Type B pancreatic cell (in vitro differentiated cells): ENCODE data around the gene PLIN4. TPM values are rescaled to one million over a fixed set of nuclear protein-coding genes. Genes with fewer than 3 reads are reported as not detected.

Source experiments
- DNase-seq: peaks from one replicate; pipeline ENCODE4 v3.0.0; 2021; ENCODE audit warnings: mixed read lengths; ENCODE audit not compliant: unreplicated experiment; ENCODE audit errors: extremely low spot score
- H3K27ac Mint-ChIP-seq: 2 replicates; pipeline ENCODE4 v1.8.0; 2021; ENCODE audit warnings: mild to moderate bottlenecking, mixed read lengths
- H3K27me3 Mint-ChIP-seq: 2 replicates; pipeline ENCODE4 v1.8.0; 2021; ENCODE audit warnings: mixed read lengths
- H3K36me3 Mint-ChIP-seq: 2 replicates; pipeline ENCODE4 v1.8.0; 2021; ENCODE audit warnings: mixed read lengths
- H3K4me1 Mint-ChIP-seq: one replicate; pipeline ENCODE4 v1.8.0; 2021; ENCODE audit warnings: mixed read lengths; ENCODE audit not compliant: unreplicated experiment
- H3K4me3 Mint-ChIP-seq: 2 replicates; pipeline ENCODE4 v1.8.0; 2021; ENCODE audit warnings: mild to moderate bottlenecking, mixed read lengths
- H3K9me3 Mint-ChIP-seq: 2 replicates; pipeline ENCODE4 v1.8.0; 2021; ENCODE audit warnings: mixed read lengths
- total RNA-seq: library from RNA; stranded (reverse); gene quantifications from 2 replicates; pipeline ENCODE4 v1.2.1, GENCODE V29; 2021; ENCODE audit warnings: low replicate concordance
- TF ChIP-seq, protein P1 (sequence below): fragments of 200-600 bp; sonication (generic); conservative IDR thresholded peaks from 2 replicates; pipeline ENCODE4 v1.5.0; 2021; ENCODE audit warnings: antibody characterized with exemption, mild to moderate bottlenecking

The PLIN4 gene
- total RNA-seq, 1 donor from 2014 or later, result 0.48 TPM

DNA sequence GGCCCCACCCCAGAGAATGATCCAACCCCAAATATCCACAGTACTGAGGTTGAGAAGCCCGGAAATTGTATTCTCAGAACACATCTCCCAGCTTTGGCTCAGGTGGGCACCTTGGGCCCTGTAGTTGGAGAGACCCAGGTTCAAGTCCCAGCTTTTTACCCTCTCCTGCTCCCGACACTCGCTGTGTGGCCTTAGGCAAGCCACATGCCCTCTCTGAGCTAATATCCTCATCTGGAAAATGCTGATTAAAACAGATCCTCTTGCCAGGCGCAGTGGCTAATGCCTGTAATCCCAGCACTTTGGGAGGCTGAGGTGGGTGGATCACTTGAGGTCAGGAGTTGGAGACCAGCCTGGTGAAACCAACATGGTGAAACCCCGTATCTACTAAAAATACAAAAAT, 2.6 kb downstream of the PLIN4 start:
- H3K27ac Mint-ChIP-seq, result no peak overlapping the region
- no peaks in the 10 kb centered on the region for H3K4me1 Mint-ChIP-seq
- TF ChIP-seq, protein P1, sequence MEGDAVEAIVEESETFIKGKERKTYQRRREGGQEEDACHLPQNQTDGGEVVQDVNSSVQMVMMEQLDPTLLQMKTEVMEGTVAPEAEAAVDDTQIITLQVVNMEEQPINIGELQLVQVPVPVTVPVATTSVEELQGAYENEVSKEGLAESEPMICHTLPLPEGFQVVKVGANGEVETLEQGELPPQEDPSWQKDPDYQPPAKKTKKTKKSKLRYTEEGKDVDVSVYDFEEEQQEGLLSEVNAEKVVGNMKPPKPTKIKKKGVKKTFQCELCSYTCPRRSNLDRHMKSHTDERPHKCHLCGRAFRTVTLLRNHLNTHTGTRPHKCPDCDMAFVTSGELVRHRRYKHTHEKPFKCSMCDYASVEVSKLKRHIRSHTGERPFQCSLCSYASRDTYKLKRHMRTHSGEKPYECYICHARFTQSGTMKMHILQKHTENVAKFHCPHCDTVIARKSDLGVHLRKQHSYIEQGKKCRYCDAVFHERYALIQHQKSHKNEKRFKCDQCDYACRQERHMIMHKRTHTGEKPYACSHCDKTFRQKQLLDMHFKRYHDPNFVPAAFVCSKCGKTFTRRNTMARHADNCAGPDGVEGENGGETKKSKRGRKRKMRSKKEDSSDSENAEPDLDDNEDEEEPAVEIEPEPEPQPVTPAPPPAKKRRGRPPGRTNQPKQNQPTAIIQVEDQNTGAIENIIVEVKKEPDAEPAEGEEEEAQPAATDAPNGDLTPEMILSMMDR, result no peak
- no peak overlapping the region for H3K4me3 Mint-ChIP-seq
- H3K27me3 Mint-ChIP-seq, result no peaks in the 10 kb centered on the region
- DNase-seq, result no peak
- no peaks in the 10 kb centered on the region for H3K36me3 Mint-ChIP-seq
- H3K9me3 Mint-ChIP-seq, result no peaks in the 10 kb centered on the region

DNA sequence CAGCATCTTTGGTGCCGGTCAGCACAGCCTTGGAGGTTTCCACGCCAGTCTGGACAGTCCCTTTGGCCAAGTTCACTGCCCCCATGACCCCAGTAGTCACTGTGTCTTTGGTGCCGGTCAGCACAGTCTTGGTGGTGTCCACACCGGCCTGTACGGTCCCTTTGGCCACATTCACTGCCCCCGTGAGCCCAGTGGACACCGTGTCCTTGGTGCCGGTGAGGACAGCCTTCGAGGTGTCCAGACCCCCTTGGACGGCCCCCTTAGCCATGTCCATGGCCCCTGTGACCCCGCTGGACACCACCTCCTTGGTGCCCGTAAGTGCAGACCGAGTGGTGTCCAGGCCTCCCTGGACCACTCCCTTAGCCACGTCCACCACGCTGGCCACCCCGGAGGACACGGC, 5.0 kb downstream of the PLIN4 start:
- no peaks in the 10 kb centered on the region for H3K4me1 Mint-ChIP-seq
- H3K27me3 Mint-ChIP-seq, result no peaks in the 10 kb centered on the region
- DNase-seq, result no peak
- TF ChIP-seq, protein P1, result no peak
- H3K36me3 Mint-ChIP-seq, result no peaks in the 10 kb centered on the region
- H3K9me3 Mint-ChIP-seq, result no peaks in the 10 kb centered on the region
- H3K4me3 Mint-ChIP-seq, result no peak overlapping the region
- H3K27ac Mint-ChIP-seq, result no peak overlapping the region

DNA sequence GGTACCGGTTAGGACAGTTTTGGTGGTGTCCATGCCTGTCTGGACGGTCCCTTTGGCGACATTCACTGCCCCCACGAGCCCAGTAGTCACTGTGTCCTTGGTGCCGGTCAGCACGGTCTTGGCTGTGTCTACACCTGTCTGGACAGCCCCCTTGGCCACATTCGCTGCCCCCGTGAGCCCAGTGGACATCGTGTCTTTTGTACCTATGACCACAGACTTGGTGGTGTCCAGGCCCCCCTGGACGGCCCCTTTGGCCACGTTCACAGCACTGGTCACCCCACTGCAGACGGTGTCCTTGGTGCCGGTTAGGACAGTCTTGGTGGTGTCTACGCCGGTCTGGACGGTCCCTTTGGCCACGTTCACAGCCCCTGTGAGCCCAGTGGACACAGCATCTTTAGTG, 6.2 kb downstream of the PLIN4 start:
- Mint-ChIP-seq H3K4me1 (no peaks in the 10 kb centered on the region), H3K27ac (no peak overlapping the region), H3K27me3 (no peaks in the 10 kb centered on the region), H3K36me3 (no peaks in the 10 kb centered on the region), H3K4me3 (no peak overlapping the region), H3K9me3 (no peaks in the 10 kb centered on the region)
- TF ChIP-seq, protein P1, result no peak
- DNase-seq, result no peak

DNA sequence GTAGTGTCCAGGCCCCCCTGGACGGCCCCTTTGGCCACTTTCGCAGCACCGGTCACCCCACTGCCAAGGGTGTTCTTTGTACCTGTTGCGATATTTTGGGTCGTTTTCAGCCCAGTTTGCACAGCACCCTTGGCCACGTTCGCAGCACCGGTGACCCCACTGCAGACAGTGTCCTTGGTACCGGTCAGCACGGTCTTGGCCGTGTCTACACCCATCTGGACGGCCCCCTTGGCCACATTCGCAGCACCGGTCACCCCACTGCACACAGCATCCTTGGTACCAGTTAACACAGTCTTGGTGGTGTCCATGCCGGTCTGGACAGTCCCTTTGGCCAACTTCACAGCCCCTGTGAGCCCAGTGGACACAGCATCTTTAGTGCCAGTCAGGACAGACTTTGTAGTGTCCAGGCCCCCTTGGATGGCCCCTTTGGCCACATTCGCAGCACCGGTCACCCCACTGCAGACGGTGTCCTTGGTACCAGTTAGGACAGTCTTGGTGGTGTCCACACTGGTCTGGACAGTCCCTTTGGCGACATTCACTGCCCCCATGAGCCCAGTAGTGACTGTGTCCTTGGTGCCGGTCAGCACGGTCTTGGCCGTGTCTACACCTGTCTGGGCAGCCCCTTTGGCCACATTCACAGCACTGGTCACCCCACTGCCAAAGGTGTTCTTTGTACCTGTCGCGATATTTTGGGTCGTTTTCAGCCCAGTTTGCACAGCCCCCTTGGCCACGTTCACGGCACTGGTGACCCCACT, 6.8 kb downstream of the PLIN4 start:
- Mint-ChIP-seq H3K9me3 (no peaks in the 10 kb centered on the region), H3K27me3 (no peaks in the 10 kb centered on the region), H3K4me1 (no peaks in the 10 kb centered on the region), H3K27ac (no peak overlapping the region), H3K36me3 (peaks cover 3% of the 10 kb centered on the region), H3K4me3 (no peak overlapping the region)
- TF ChIP-seq, protein P1, result no peak
- no peak for DNase-seq

DNA sequence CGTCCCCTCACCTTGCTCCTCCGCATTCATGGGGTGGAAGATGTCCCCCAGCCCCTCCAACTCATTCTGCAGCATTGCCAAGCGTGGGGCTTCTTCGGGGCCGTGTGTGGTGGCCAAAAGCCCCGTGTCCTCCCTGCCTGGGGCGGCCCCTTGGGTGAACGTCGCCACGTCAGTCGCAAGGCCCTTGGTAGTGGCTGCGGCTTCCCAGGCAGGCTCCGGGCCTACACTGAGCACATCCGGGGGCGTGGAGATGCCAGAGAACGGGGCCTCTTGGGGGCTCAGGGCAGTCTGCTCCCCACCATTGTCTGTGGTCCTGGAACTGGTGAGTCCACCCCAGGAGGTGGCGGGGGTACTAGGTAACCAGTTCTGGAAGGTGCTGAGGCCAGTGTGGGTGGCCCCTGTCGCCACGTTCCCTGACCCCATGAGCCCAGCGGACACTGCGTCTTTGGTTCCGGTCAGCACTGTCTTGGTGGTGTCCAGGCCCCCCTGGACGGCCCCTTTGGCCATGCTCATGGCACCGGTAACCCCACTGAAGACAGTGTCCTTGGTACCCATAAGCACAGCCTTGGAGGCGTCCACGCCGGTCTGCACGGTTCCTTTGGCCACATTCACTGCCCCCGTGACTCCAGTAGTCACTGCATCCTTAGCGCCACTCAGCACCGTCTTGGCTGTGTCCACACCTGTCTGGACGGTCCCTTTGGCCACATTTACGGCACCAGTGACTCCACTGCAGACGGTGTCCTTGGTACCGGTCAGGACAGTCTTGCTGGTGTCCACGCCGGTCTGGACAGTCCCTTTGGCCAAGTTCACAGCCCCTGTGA, 7.6 kb downstream of the PLIN4 start:
- no peaks in the 10 kb centered on the region for H3K27me3 Mint-ChIP-seq
- H3K9me3 Mint-ChIP-seq, result no peaks in the 10 kb centered on the region
- TF ChIP-seq, protein P1, result no peak
- H3K27ac Mint-ChIP-seq, result no peak overlapping the region
- H3K36me3 Mint-ChIP-seq, result peaks cover 8% of the 10 kb centered on the region
- no peaks in the 10 kb centered on the region for H3K4me1 Mint-ChIP-seq
- DNase-seq, result no peak
- no peak overlapping the region for H3K4me3 Mint-ChIP-seq
